Measurements from ENCODE around the gene SOHLH1. TPM values are rescaled to one million over a fixed set of nuclear protein-coding genes. Genes with fewer than 3 reads are reported as not detected.
A peak's percentile ranks its signal among the peaks of the same experiment; 100 is the strongest.

Gene SOHLH1
- total RNA-seq, 6 donors from 2014 or later = not detected

GRCh38 chr9:135729480-135729879 is 30.2 kb upstream of the SOHLH1 start:
- ATAC-seq (ENCODE audit: low FRiP score in 2 of 2) (no peak), DNase-seq (no peak)
- H3K27me3 ChIP-seq = peaks cover 0 to 6% (median 0%) of the 10 kb centered on the region in 4 donors
- H3K4me1 ChIP-seq = no peaks in the 10 kb centered on the region
- no peaks in the 10 kb centered on the region for H3K36me3 ChIP-seq
- no peak overlapping the region for H3K4me3 ChIP-seq
- no peak overlapping the region for H3K27ac ChIP-seq
- TF ChIP-seq POLR2A (IDR thresholded peaks at IDR 0.05) = no peak
- no peak for TF ChIP-seq EP300 (IDR thresholded peaks at IDR 0.05)
- TF ChIP-seq POLR2AphosphoS5 (IDR thresholded peaks at IDR 0.05) = no peak
- TF ChIP-seq CTCF (IDR thresholded peaks at IDR 0.05) = no peak
- H3K9me3 ChIP-seq = peaks cover 0 to 11% (median 0%) of the 10 kb centered on the region in 4 donors
- 64% methylated on average over 13 of the region's 13 CpGs; no CpG with 5 or more reads in 1 of the 2 donors for WGBS, 2 donors

- Histone ChIP-seq H3K27me3 (peaks cover 0 to 6% (median 0%) of the 10 kb centered on the region in 4 donors), H3K4me3 (no peak overlapping the region), H3K27ac (no peak overlapping the region), H3K9me3 (peaks cover 0 to 11% (median 0%) of the 10 kb centered on the region in 4 donors), H3K4me1 (no peaks in the 10 kb centered on the region), H3K36me3 (no peaks in the 10 kb centered on the region)
- no peak for ATAC-seq (ENCODE audit: low FRiP score in 2 of 2)
- TF ChIP-seq EP300 (IDR thresholded peaks at IDR 0.05) = no peak
- TF ChIP-seq POLR2AphosphoS5 (IDR thresholded peaks at IDR 0.05) = no peak
- no peak for TF ChIP-seq CTCF (IDR thresholded peaks at IDR 0.05)
- TF ChIP-seq POLR2A (IDR thresholded peaks at IDR 0.05) = no peak
- DNase-seq = peak in 1 of 2 donors; percentile 64
- 63% methylated on average over 14 to 18 of the region's 18 CpGs for WGBS, 2 donors
Measured at GRCh38 chr9:135728436-135729110, 29.3 kb upstream of the SOHLH1 start.

GRCh38 chr9:135727257-135727875 is 28.1 kb upstream of the SOHLH1 start:
- H3K27ac ChIP-seq = no peak overlapping the region
- DNase-seq = peak in 1 of 2 donors; percentile 52
- TF ChIP-seq POLR2AphosphoS5 (IDR thresholded peaks at IDR 0.05) (no peak), EP300 (IDR thresholded peaks at IDR 0.05) (no peak)
- no peak overlapping the region for H3K4me3 ChIP-seq
- H3K27me3 ChIP-seq = peaks cover 0 to 6% (median 0%) of the 10 kb centered on the region in 4 donors
- H3K4me1 ChIP-seq = no peaks in the 10 kb centered on the region
- H3K36me3 ChIP-seq = no peaks in the 10 kb centered on the region
- H3K9me3 ChIP-seq = peaks cover 0 to 11% (median 0%) of the 10 kb centered on the region in 4 donors
- WGBS, 2 donors = 47 to 57% methylated on average over 10 to 11 of the region's 11 CpGs
- ATAC-seq (ENCODE audit: low FRiP score in 2 of 2) = no peak

- Histone ChIP-seq H3K27ac (no peak overlapping the region), H3K36me3 (no peaks in the 10 kb centered on the region), H3K4me3 (no peak overlapping the region), H3K9me3 (peaks cover 0 to 2% (median 0%) of the 10 kb centered on the region in 4 donors), H3K27me3 (peaks cover 0 to 6% (median 0%) of the 10 kb centered on the region in 4 donors), H3K4me1 (no peaks in the 10 kb centered on the region)
- no peak for ATAC-seq (ENCODE audit: low FRiP score in 2 of 2)
- 56 to 75% methylated on average over 8 to 15 of the region's 16 CpGs for WGBS, 2 donors
- DNase-seq = peak in 1 of 2 donors; percentile 65
- TF ChIP-seq CTCF (IDR thresholded peaks at IDR 0.05) (no peak), POLR2A (IDR thresholded peaks at IDR 0.05) (no peak), EP300 (IDR thresholded peaks at IDR 0.05) (no peak), POLR2AphosphoS5 (IDR thresholded peaks at IDR 0.05) (no peak)
Measured at GRCh38 chr9:135726138-135726853, 27.0 kb upstream of the SOHLH1 start.

GRCh38 chr9:135724186-135724787 is 25.0 kb upstream of the SOHLH1 start:
- no peaks in the 10 kb centered on the region for H3K4me1 ChIP-seq
- no peaks in the 10 kb centered on the region for H3K36me3 ChIP-seq
- 76 to 77% methylated on average over 10 to 16 of the region's 16 CpGs for WGBS, 2 donors
- no peak for ATAC-seq (ENCODE audit: low FRiP score in 2 of 2)
- H3K27ac ChIP-seq = no peak overlapping the region
- peaks cover 0 to 6% (median 0%) of the 10 kb centered on the region in 4 donors for H3K27me3 ChIP-seq
- TF ChIP-seq EP300 (IDR thresholded peaks at IDR 0.05) = no peak
- TF ChIP-seq POLR2AphosphoS5 (IDR thresholded peaks at IDR 0.05) = no peak
- no peak for TF ChIP-seq POLR2A (IDR thresholded peaks at IDR 0.05)
- TF ChIP-seq CTCF (IDR thresholded peaks at IDR 0.05) = no peak
- H3K9me3 ChIP-seq = no peaks in the 10 kb centered on the region
- DNase-seq = peak in 1 of 2 donors; percentile 80
- H3K4me3 ChIP-seq = no peak overlapping the region

All from upper lobe of left lung (tissue), 6 donors.